ENCODE results near the gene TEX12.
"Not testable (repeated sequence)": the region's sequence is repeated elsewhere in the genome, so short reads cannot be mapped to it uniquely, and the experiment has no call there.

TEX12 gene

DNA sequence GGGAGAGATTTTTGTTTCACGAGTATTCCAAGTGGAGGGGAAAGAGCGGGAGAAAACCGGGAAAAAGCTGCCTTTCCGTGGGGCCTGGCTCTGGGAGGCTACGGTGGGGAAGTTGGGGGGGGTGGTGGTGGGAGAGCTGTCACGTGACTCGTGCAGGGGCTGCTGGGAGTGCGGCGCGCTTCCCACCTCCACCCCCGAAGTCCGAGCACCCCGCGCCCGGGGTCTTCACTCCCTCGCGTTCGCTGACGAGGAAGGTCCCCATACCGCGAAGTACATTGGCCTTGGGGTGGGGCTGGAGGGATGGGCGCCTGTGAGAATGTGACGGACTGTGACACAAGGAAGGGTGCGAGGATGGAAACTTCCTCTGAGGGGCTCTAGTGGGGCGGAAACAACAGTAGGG lies at the start of gene TEX12:
Gene TEX12, plus strand, starts transcription at position 228 of the 400 bp plus-strand sequence. CDS start 1,897 bp downstream, outside the sequence.
- no peak for DNase-seq (ENCODE audit: low read depth, low spot score)

DNA sequence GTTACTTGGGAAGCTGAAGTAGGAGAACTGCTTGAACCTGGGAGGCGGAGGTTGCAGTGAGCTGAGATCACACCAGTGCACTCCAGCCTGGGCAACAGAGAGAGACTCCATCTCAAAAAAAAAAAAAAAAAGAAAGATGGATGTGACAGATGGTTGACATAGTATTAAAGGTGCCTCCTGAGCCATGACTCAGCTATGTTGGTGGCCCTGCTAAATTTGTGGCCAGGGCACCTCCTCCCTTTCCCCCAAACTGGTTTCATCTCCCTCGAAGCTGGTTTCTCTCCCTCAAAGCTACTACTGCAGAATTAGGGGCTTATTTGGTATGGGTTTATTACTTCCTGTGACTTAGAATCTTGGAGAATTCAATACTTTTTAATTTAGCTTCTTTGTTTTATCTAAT lies 49.0 kb upstream of the TEX12 start:
- no peak for DNase-seq (ENCODE audit: low read depth, low spot score)

- DNase-seq (ENCODE audit: low read depth, low spot score): no peak
These were observed 45.1 kb upstream of the TEX12 start for GRCh38 chr11:112121981-112122615.

GRCh38 chr11:112123129-112123528 lies 44.0 kb upstream of the TEX12 start:
- DNase-seq (ENCODE audit: low read depth, low spot score): no peak

DNA sequence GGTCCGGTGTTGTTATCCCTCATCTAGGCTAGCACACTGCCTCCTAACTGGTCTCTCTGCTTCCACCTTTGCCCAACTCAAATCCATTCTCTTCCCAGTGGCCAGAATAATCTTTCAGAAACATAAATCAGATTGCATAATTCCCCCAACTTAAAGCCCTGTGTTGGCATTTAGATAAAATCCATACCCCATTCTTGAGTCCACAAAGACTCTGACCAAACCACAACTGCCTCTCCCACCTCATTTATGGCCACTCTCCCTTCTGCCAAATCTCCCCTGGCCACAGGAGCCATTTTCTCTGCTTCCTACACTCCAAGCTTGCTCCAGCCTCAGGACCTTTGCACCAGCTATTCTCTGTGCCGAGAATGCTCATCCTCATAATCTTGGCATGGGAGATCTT lies 40.1 kb upstream of the TEX12 start:
- no peak for DNase-seq (ENCODE audit: low read depth, low spot score)

DNA sequence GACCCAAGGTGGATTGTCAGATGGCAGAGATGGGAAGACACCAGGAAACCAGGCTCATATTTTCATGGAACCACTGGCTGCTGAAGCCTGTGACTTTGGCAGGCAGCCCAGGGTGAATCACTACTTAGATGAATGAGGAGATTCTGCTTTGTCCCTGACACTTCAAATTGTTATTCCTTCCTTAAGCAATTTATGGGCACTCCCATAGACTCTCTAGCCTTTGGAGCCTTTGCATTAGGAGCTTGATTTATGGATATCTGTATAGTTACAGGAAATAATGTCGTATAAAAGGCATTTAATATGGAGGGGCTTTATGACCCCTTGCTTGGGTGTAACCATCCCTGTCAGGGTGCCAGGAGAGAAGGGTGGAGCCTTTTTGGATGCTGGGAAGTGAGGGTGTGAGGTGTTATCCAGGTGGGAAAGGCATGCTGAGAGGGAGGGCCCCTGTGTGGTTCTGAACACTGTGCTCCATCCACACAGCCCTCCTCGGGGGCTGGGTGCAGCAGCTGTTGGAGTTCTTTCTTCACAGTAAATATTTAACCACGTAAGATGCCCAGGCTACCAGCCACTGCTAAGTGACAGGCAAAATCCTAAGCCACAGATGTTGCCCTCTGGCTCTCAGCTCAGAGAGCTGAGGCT lies 38.6 kb upstream of the TEX12 start:
- no peak for DNase-seq (ENCODE audit: low read depth, low spot score)

DNA sequence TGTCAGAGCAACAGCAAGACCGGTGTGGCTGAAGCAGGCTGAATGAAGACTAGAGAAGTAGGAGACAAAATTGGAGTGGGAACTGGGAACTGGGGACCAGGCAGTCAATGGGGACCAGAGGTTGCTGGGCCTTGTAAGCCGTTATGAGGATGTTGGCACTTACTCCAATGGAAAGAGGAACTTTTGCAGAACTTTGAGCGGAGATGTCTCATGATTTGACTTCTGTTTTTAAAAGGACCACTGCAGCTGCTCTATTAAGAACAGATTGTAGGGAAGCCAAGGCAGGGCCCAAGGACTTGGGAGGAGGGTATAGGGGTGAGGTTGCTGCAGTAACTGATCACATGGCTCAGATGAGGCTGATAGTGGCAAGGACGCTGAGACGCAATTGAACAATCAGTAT lies 37.5 kb upstream of the TEX12 start:
- DNase-seq (ENCODE audit: low read depth, low spot score): no peak

GRCh38 chr11:112132737-112133136 lies 34.4 kb upstream of the TEX12 start:
- no peak for DNase-seq (ENCODE audit: low read depth, low spot score)

- DNase-seq (ENCODE audit: low read depth, low spot score): no peak
These were observed 32.7 kb upstream of the TEX12 start for GRCh38 chr11:112134473-112134872.

GRCh38 chr11:112143597-112143996 lies 23.6 kb upstream of the TEX12 start:
- no peak for DNase-seq (ENCODE audit: low read depth, low spot score)

DNA sequence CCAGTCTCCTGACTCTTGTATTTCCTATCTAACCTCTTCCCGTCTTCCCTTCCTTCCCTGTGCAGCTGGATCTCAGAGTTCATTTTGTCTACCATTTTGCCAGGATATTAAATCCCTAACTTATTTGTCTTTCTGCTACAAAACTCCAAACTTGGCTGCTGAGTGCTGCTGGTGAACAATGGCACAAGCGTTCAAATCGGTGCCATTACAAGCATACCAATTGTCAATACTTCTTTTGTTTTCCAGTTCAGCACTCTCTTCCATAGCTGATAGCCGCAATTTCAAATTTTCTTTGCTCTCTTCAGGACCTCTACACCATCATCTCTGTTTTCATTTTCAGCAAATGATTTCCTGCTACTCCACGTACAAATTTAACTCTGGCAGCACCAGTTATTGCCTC lies 16.7 kb upstream of the TEX12 start:
- DNase-seq (ENCODE audit: low read depth, low spot score): no peak

- no peak for DNase-seq (ENCODE audit: low read depth, low spot score)
These were observed 10.8 kb upstream of the TEX12 start for GRCh38 chr11:112156153-112156955.

DNA sequence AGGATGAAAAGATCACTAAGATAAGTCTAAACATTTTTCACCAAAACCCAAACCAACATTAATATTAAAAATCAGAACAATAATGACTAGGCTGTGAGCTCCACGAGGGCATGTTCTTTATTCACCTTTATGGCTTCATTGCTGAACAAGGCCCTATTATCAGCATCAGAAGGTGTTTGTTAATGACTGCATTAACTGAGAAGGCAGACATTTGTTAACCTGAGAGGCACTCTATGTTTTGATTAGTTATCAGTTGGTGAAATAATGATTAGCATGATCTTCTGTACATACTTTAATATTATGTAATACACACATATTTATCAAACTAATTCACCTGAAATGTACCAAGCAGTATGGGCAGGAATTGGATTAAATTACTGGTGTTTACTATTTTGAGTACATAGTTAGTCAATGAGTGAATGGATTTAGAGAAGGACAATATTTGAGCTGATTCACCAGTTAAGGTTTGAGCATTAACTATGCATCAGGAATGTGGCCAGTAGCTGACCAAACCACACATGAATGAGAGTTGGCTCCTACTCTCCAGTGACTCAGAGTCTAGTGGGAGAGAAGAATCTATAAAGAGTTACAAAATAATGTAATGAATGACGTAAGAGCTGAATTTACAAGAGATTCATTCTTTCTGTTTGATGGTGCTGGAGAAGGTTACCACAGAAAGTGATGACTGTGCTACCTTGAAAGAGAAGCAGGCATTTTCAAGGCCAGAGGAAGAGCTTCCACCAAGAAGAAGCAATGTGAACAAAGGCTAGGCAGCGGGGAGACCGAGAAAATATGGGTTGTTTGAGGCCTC lies 10.0 kb upstream of the TEX12 start:
- DNase-seq (ENCODE audit: low read depth, low spot score): peak; percentile 63

- DNase-seq (ENCODE audit: low read depth, low spot score): no peak
These were observed 7.8 kb upstream of the TEX12 start for GRCh38 chr11:112159098-112160065.

DNA sequence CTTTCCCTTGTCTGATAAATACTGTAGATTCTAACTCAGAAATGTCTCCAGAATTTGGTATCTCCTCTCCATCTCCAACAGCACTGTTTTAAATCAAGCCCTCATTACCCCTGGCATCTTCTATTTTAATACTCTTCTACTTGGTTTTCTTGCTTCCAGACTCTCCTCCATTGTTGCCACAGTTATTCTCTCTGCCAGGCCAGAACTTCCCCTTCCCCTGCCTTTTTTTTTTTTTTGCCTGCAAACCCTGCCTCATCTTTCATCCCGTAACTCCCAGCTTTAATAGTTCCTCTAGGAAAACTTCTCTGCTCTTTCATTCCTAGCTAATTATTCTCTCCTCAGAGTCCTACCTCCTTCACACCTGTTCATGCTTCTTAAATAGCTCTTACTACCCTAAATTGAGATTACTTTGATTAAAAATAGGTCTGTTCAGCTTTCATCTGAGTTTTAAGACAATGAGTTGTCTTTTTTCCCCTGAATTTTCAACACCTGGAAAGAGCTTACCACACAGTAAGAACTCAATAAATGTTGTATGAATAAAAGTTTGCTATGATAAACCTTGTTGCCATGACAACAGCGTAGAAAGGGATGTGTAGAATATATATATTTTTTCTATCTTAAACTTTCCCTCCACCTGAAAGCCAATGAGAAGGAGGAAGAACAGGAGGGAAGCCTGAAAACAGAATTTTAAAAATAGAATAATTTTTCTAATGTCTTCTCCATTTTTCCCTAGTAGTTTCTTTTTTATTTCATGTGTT lies 6.9 kb upstream of the TEX12 start:
- no peak for DNase-seq (ENCODE audit: low read depth, low spot score)

DNA sequence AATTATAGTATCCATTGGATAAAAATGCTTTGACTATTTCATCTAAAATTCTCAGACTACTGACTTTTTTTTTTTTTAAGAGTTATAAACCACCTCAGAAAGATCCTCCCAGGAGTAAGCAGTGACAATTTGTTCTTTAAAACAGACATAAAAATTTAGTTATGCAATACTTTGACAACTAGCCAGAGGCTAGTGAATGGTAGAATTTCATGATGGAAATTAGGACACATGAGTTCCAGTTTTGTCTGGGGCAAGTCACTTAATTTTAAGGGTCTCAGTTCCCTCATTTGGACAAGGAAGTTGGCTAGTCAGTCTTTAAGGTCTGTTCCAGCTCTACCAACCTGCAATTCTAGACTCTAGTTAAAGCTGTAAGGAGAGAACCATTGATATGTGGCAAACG lies 6.2 kb upstream of the TEX12 start:
- no peak for DNase-seq (ENCODE audit: low read depth, low spot score)

GRCh38 chr11:112162200-112162599 lies 5.0 kb upstream of the TEX12 start:
- not testable (repeated sequence) for DNase-seq (ENCODE audit: low read depth, low spot score)

DNA sequence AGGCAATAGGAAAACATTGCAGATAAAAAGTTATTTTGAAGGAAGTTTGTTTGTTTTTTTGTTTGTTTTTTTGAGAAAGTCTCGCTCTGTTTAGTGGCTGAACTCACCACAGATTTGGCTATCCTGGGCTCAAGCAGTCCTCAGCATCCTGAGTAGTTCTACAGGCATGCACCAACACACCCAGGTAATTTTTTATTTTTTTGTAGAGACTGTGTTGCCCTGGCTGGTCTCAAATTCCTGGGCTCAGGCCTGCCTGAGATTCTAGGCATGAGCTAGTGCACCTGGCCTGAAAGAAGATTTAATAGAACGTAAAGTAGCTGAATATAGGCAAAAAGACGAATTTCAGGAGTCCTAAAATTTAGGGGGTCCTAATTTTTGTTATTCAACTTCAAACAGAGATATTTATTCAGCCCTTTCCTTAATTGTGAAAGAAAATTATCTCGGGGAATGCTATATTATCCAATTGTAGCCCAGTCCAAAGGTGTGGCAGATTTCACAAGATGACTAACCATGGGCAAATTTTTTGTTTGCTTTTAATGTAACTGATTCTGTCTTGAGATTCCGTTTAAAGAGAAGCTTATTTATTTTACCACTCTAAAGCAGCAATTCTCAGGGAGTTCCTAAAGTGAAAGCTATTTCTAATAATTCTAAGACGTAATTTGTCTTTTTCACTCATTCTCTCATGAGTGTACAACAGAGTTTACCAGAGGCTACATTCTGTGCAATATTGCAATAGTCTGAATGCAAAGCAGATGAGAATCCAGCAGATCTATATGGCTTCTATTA lies 4.2 kb upstream of the TEX12 start:
- no peak for DNase-seq (ENCODE audit: low read depth, low spot score)
